HL-60 (cell line): Measurements from ENCODE around the gene ANKRD33B.

ENCODE experiments used
- DNase-seq, 2 experiments: peaks; one replicate each; pipeline ENCODE4 v3.0.0-alpha.2; 2010 to 2020; ENCODE audit warnings: low read depth in 1 of 2, low spot score in 1 of 2
- H3K27ac ChIP-seq: fragments of 250-450 bp; sonication (Bioruptor Pico); replicated peaks from 2 replicates; pipeline ENCODE4 v1.5.1; 2020; ENCODE audit warnings: mild to moderate bottlenecking, moderate library complexity
- H3K27me3 ChIP-seq: fragments of 250-450 bp; sonication (Bioruptor Pico); 2 replicates; pipeline ENCODE4 v1.5.1; 2021; ENCODE audit warnings: mild to moderate bottlenecking, moderate library complexity; ENCODE audit not compliant: insufficient read depth, poor library complexity, severe bottlenecking
- H3K4me3 ChIP-seq: replicated peaks from 2 replicates; pipeline ENCODE4 v1.5.1; 2011; ENCODE audit warnings: mild to moderate bottlenecking, control low read depth, low read length; ENCODE audit not compliant: insufficient read depth
- CTCF ChIP-seq: IDR thresholded peaks from one replicate; pipeline ENCODE4 v1.5.1; 2011; ENCODE audit warnings: low read length, control low read depth, inconsistent platforms; ENCODE audit not compliant: insufficient read depth
- GABPA ChIP-seq: IDR thresholded peaks from 2 replicates; pipeline ENCODE4 v1.6.1; 2012; ENCODE audit warnings: low read depth
- POLR2AphosphoS5 ChIP-seq: IDR thresholded peaks from 2 replicates; pipeline ENCODE4 v1.6.1; 2012; ENCODE audit warnings: low read depth
- SPI1 ChIP-seq: IDR thresholded peaks from 2 replicates; pipeline ENCODE4 v1.6.1; 2012; ENCODE audit warnings: low read depth, mild to moderate bottlenecking, borderline replicate concordance
- TF ChIP-seq, protein P1 (sequence below): IDR thresholded peaks from 2 replicates; pipeline ENCODE4 v1.6.1; 2012; ENCODE audit warnings: low read depth; ENCODE audit not compliant: insufficient replicate concordance

ANKRD33B gene

GRCh38 chr5:10576790-10577189, 12.9 kb downstream of the ANKRD33B start:
- H3K27ac ChIP-seq, result no peak overlapping the region
- peak; percentile 48; the same call in 1 of the 2 replicates for TF ChIP-seq SPI1
- TF ChIP-seq, protein P1, sequence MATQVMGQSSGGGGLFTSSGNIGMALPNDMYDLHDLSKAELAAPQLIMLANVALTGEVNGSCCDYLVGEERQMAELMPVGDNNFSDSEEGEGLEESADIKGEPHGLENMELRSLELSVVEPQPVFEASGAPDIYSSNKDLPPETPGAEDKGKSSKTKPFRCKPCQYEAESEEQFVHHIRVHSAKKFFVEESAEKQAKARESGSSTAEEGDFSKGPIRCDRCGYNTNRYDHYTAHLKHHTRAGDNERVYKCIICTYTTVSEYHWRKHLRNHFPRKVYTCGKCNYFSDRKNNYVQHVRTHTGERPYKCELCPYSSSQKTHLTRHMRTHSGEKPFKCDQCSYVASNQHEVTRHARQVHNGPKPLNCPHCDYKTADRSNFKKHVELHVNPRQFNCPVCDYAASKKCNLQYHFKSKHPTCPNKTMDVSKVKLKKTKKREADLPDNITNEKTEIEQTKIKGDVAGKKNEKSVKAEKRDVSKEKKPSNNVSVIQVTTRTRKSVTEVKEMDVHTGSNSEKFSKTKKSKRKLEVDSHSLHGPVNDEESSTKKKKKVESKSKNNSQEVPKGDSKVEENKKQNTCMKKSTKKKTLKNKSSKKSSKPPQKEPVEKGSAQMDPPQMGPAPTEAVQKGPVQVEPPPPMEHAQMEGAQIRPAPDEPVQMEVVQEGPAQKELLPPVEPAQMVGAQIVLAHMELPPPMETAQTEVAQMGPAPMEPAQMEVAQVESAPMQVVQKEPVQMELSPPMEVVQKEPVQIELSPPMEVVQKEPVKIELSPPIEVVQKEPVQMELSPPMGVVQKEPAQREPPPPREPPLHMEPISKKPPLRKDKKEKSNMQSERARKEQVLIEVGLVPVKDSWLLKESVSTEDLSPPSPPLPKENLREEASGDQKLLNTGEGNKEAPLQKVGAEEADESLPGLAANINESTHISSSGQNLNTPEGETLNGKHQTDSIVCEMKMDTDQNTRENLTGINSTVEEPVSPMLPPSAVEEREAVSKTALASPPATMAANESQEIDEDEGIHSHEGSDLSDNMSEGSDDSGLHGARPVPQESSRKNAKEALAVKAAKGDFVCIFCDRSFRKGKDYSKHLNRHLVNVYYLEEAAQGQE, result no peak
- H3K4me3 ChIP-seq, result no peak overlapping the region
- DNase-seq, result no peak
- no peaks in the 10 kb centered on the region for H3K27me3 ChIP-seq

DNA sequence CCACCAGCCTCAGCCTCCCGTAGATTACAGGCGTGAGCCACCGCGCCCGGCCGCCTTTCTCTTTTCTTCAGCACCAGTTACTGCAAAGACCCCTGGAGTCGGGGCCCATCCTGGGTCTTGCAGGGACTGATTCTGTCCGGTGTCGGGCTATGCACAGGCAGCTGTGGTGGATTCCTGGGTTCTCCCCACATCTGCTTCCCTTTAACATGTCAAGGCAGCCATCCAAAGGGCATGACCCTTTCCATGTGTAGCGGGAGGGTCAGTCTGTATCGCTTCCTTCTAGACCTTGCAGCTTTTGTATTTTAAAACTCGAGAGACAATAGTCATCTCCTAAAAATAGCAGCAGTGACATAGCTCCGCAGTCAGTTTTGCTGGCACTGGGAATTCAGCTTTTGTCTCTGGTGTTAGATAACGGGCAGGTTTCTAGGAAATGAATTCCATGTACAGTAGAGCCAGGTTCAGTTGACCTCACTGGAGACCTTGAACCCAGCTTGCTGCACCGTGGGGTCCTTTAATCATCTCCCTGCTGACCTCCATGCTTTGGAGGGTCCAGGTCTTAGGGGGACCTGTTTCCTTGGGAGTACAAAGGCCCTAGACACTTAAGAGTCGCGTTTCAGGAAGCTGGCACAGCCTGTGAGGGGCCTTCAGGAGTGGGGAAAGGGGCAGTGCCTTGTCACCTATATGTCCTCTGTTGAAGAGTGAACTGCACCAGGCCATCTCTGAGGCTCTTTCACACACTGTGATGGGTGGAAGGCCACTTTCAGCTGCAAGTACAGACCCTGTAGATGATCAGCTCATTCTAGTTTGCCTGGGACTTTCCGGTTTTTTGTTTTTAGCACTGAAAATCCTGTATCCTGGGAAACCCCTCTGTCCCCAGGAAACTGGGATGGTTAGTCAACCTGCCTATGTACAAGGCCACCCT, 13.8 kb downstream of the ANKRD33B start:
- DNase-seq, result no peak
- H3K27ac ChIP-seq, result 0 out of 2 replicates have a peak overlapping the region, but pooled peaks have one; percentile 6
- no peak for TF ChIP-seq POLR2AphosphoS5
- no peak for TF ChIP-seq SPI1
- no peak for TF ChIP-seq GABPA
- TF ChIP-seq, protein P1, result no peak
- TF ChIP-seq CTCF, result no peak
- no peaks in the 10 kb centered on the region for H3K27me3 ChIP-seq
- no peak overlapping the region for H3K4me3 ChIP-seq

GRCh38 chr5:10578293-10578665, 14.4 kb downstream of the ANKRD33B start:
- H3K4me3 ChIP-seq, result no peak overlapping the region

More at GRCh38 chr5:10578293-10578665, 14.4 kb downstream of the ANKRD33B start:
- no peak for DNase-seq
- Histone ChIP-seq H3K27ac (0 out of 2 replicates have a peak overlapping the region, but pooled peaks have one; percentile 6), H3K27me3 (no peaks in the 10 kb centered on the region)
- TF ChIP-seq, protein P1, result no peak
- TF ChIP-seq POLR2AphosphoS5 (no peak), GABPA (no peak), SPI1 (no peak), CTCF (no peak)
